Kidney tubule cell (primary cell): ENCODE results near the gene GPC2.
A peak's percentile ranks its signal among the peaks of the same experiment; 100 is the strongest.
"Not testable (repeated sequence)": the region's sequence is repeated elsewhere in the genome, so short reads cannot be mapped to it uniquely, and the experiment has no call there.

ENCODE experiments used
- DNase-seq: peaks from one replicate; pipeline ENCODE4 v3.0.0-alpha.2; 2018; ENCODE audit warnings: low spot score

The GPC2 gene

GRCh38 chr7:100200693-100201092, 23.5 kb upstream of the GPC2 start:
- DNase-seq = no peak

- DNase-seq = no peak
Observed at GRCh38 chr7:100198266-100198665, 21.1 kb upstream of the GPC2 start.

DNA sequence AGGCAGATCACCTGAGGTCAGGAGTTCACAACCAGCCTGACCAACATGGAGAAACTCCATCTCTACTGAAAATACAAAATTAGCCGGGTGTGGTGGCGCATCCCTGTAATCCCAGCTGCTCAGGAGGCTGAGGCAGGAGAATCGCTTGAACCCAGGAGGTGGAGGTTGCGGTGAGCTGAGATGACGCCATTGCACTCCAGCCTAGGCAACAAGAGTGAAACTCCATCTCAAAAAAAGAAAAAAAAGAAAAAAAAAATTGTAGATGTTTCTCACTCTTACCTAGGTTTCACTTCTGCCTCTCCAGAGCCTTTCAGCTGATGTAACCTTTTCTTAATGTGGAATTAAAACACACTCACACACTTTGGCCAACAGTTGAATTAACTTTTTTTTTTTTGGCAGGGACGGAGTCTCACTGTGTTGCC, 18.7 kb upstream of the GPC2 start:
- DNase-seq = not testable (repeated sequence)

- no peak for DNase-seq
Observed at GRCh38 chr7:100195222-100195621, 18.0 kb upstream of the GPC2 start.

- no peak for DNase-seq
Observed at GRCh38 chr7:100192969-100193368, 15.8 kb upstream of the GPC2 start.

DNA sequence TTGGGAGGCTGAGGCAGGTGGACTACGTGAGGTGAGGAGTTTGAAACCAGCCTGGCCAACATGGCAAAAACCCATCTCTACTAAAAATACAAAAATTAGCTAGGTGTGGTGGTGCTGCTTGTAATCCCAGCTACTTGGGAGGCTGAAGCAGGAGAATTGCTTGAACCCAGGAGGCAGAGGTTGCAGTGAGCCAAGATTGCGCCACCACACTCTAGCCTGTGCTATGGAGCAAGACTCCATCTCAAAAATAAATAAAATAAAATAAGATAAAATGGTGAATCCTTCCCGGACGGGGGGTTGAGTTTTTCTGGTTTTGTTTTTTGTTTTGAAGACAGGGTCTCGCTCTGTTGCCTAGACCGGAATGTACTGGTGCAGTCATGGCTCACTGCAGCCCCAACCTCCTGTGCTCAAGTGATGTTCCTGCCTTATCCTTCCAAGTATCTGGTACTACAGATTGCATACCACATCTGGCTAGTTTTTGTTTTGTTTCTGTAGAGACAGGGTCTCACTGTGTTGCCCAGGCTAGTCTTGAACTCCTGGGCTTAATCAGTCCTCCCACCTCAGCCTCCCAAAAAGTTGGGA, 15.2 kb upstream of the GPC2 start:
- DNase-seq = not testable (repeated sequence)

DNA sequence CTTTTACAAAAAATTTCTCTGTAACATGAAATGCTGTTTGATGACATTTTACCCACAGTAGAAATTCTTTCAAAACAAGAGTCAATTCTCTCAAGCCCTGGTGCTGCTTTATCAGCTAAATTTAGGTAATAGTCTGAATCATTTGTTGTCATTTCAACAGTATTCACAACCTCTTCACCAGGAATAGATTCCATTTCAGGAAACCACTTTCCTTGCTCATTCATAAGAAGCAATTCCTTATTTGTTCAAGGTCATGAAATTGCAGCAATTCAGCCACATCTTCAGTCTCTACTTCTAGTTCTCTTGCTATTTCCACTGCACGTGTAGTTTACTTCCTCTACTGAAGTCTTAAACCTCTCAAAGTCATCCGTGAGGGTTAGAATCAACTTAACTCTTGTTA, 14.6 kb upstream of the GPC2 start:
- no peak for DNase-seq

GRCh38 chr7:100190048-100190711, 13.0 kb upstream of the GPC2 start:
- DNase-seq = peak; percentile 24

- no peak for DNase-seq
Observed at GRCh38 chr7:100189061-100189460, 11.9 kb upstream of the GPC2 start.

- DNase-seq = no peak
Observed at GRCh38 chr7:100185726-100186125, 8.5 kb upstream of the GPC2 start.

DNA sequence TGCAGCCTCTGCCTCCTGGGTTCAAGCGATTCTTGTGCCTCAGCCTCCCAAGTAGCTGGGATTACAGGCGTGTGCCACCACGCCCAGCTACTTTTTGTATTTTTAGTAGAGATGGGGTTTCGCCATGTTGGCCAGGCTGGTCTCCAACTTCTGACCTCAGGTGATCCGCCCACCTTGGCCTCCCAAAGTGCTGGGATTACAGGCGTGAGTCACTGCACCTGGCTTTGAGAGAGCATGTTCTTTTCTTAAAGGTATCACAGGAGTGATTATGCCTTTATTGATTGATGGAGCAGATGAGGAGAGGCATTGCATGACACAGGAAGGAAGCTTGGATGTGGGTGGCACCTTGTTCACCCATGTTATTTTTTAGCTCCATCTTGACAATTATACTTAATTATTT, 5.9 kb upstream of the GPC2 start:
- DNase-seq = not testable (repeated sequence)

DNA sequence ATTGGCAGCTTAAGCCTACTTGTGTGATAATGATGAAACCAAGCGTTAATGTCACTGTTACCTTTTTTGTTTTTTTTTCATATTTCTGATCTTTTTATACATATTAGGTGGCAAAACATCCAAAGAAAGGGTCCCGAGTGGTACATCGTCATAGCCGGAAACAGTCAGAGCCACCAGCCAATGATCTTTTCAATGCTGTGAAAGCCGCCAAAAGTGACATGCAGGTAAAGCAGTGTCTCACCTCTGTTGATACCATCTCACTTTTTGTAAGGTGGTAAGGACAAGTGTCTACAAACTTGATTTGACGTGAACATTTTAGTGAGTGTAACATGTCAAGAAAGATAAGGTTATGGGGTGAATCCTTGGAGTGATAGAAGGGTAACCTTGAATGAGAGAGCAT, 5.4 kb upstream of the GPC2 start:
- DNase-seq = not testable (repeated sequence)

DNA sequence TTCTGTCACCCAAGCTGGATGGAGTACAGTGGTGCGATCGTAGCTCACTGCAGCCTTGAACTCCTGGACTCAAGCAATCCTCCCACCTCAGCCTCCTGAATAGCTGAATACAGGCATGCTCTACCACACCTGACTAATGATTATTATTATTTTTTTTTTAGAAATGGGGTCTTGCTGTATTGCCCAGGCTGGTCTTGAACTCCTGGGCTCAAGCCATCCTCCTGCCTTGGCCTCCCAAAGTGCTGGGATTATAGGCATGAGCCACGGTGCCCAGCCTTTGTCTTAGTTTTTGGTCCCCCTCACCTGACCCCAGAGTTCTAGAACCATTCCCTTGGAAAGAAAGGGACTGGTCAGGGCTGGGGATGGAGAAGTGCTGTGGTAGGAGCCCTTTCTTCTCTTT, 2.9 kb upstream of the GPC2 start:
- DNase-seq = not testable (repeated sequence)

DNA sequence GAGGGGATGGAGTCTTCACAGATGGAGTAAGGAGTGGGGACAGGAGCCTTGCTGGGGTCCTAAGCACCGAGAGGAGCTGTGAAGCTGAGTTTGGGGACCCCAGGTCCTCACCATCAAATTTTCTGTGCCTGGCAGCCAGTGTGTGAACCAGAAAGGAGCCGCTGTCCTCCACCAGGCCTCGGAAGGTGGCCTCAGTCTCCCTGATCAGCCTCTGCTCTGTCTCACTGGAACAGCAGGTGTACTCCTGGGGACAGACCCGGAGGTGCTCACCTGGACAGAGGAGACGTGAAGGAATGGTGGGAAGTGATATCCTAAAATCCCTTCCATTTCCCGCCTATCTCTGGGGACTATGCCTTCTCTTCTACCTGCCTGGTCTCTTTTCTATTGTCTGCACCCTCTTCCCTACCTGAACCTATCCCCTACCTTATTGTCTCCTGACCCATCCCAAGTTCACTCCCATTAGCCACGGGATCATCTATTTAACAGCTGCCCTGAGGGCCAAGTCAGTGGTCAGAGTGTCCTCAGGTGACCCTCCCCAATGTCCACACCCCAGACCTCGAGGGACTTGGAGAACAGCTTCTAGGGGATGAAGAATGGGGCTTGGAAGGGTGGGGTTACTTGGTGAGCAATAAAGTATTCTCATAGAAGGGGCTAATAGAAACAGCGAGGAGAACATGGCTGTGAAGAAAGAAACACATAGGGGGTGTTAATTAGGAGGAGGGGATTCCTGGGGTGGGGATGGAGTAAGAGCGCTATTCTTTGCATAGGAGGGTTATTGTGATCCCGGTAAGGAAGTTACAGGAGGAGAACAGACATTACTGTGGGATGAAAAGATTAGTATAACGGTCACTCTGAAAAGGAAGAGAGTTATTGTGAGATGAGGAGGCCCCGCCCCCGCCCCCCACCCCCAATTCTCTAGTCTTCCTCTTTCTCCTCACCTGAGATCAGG, 811 bp downstream of the GPC2 start:
- DNase-seq = no peak

DNA sequence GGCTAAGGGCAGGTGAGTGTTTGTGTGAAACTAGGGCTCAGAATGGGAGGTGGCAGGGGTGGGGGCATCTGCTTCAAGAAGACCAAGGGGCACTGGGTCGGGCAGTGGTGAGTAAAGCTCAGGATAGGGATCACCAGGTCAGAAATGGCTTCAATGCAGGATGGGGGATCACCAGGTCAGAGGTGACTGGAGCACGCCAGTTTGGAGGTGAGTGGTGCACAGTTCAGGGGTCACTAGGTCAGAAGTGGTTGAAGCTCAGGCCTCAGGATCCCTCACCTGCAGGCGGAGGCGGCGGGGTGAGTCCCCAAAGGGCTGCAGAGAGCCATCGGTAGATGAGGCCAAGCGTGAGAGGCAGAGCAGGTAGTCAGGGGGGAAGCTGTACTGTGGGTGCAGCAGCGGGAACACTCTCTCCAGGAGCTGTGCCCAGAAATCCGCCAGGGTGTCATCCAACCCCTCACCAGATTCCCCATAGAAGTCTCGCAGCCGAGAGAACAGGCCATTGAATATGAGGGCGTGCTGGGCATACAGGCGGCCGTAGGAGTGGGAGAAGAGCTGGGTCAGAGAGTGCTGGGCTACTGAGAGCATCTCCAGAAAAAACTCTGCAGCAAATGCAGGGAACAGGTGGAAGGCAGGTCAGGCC, 1.8 kb downstream of the GPC2 start:
- DNase-seq = no peak

DNA sequence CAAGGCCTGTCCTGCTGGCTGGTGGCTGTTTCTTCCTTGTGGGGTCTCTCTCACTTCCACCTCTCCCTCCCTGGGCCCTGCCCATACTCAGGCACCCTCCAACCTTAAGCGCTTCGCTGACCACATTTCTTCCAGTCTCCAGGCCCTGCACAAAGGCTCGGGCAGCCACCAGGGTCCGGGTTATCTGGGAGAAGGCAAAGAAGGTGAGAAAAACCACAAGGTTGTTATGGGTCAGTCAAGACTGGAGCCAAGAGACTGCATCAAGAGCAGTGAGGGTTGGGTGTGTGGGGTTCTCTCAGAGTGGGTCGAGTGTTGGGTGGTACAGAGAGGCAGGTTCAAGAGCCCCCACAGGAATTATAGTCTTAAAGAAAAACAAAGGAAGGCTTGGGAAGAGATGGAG, 2.6 kb downstream of the GPC2 start:
- DNase-seq = no peak

- no peak for DNase-seq
Observed at GRCh38 chr7:100173806-100174495, 3.2 kb downstream of the GPC2 start.

DNA sequence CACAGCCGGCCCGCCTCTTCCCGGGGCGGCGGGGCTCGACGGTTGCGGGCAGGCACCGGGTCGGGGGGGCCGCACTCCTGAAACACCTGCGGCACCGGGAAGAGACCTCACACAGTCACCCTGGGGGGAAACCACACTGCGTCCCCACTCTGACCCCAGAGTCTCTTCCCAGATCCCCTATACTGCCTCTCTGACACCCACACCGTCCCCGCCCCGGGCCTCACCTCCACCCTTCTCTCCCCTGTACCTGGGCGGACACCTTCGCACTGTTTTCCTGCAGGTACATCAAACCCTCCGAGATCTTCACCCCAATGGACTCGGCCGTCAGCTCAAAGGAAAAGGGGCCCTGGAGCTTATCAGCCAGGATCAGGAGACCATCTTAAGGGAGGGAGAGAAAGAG, 5.3 kb downstream of the GPC2 start:
- DNase-seq = no peak

GRCh38 chr7:100171087-100171681, 6.0 kb downstream of the GPC2 start:
- DNase-seq = no peak

DNA sequence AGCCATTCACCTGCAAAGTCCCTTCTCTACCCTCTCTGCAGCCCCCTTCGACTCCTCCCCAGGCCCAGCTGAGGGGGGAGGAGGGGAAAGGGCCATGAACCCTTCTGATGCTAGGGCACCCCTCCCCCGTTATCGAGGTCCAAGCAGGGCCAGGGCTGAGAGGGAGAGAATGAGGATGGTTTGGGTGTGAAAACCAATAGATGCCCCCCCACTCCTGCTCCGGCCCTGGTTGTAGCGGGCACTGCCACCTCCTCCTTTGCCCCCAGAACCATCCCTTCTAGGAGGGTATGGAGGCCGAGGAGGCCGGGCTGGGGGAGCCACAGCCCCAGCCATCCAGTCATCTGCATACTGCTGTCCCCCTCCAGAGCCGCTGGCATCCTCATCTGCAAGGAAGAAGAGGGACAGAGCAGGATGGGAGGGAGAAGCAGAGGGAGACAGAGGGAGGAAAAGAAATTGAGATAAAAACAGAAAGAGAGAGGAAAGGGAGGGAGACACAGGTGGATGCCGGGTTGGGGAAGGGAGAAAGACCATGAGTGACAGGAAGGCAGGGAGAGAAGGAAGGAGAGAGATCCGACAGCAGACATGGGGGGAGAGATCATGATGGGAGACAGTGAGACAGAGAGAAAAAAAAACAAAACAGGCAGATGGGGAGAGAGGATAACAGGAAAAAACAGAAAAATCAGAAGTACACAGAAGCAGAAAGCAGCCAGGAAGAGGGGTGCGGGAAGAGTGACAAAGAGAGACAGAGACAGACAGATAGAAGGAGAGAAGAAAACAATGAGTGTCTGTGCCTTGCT, 6.9 kb downstream of the GPC2 start:
- no peak for DNase-seq
